MV-4-11 (cell line): ENCODE results near the gene PRRX2.
"Not testable (repeated sequence)": the region's sequence is repeated elsewhere in the genome, so short reads cannot be mapped to it uniquely, and the experiment has no call there.

Experiments used
- DNase-seq: peaks from one replicate; lab custom pipeline; 2025; lab: John Stamatoyannopoulos, UW

The PRRX2 gene

DNA sequence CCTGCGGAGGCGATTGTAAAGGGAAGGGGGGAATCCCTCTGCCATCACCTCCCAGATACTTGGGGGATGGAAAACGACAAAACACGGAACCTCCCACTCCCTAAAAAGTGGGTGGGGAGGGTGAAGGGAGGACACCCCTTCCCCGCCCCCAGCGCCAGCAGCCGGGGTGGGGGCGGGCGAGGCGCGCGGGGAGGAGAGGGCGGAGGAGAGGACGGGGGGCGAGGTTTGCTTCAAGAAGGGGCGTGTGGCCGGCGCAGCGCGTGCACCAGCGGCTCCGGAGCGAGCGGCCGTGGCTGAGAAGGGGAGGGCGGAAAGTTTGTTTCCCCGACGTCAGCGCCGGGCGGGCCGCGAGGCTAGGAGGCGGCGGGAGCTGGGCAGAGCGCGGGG lies at the start of gene PRRX2:
Gene PRRX2, plus strand, starts transcription at position 259 of the 387 bp plus-strand sequence. CDS start 221 bp downstream, outside the sequence.
- DNase-seq = no peak

DNA sequence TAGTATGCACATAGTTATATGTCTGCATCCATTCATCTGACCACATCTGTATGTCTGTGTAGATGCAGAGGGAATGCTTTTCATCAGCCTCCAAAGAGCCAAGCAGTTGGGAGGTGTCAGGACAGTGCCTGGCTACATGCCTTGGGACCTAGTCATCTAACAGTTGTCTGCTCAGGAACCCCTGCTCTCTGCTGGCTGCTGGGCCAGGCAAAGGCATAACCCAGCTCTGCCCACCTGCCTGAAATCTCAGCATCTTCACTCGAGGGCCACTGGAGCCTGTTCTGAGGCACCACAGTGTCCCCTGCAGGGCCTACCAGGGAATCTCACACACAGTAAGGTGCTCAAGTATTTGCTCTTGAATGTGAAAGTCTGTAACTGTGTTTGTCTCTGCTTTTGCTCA lies 48.3 kb upstream of the PRRX2 start:
- no peak for DNase-seq

DNA sequence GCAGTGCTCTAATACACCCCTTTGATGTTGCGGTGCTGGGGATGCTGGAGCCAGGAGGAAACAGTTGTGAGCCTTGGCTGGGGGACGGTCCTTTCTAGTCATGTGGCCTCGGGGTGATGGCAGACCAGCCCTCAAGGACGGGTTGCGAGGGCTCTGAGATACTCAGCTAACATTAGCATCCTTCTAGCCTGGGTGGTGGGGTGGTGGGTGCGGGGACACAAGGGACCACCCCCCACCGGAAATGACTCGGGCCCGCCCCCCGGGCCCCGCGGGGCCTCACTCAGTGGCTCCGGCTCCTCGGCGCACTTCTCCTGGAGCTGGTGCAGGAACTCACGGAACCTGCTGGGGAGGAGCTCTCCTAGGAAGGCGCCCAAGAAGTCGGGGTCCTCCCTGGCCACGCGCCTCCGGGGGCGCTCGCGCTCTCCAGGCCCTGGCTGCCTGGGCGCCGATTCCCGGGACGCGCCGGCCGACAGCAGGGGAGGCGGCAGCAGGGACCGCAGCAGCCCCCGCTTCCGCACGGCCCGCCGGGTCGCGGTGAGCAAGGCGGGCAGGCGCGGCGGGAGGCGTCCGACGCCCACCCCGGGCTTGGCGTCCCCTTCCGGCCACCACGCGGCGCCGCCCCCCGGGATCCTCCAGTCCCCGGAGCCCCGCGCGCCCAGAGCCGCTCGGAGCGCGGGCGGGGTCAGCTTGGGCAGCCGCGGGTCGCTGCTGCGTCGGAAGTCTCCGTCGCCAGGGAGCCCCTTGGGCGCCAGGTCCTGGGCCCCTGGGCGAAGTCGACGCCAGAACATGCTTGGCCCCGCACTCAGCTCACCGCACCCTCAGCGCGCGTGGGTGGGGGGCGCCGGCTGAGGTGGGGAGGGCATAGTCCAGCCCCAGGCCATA lies 45.4 kb upstream of the PRRX2 start:
- peak; percentile 7 for DNase-seq

DNA sequence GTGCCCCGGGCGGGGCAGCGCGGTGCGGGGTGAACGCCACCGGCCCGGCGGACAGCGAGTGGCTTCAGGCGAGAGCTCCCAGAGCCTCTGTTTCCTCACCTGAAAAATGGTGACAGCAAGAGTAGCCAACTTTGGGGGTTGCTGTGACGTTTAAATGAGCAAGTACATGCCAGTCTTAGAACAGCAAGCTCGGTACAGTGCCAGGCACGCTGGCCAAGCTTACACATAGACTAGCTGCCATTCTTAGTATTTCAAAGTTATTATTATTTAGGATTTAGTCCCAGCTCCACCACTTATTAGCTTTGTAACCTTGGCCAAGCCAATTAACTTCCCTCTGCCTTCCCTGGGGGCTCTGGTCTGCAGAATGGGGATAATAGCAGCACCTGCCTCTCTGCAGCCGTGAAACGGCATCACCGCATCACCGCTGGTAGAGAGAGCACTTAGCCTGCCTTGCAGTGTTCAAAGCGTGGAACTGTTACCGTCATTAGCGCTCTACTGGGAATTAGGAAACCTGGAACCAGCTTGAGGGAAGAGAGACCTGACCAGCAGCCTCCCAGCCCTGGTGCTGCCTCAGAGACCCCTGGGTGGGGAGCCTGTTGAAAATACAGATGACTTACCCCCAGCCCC lies 44.7 kb upstream of the PRRX2 start, which contains the start of gene C9orf50:
Gene C9orf50, minus strand, starts transcription at position 433 of the 627 bp plus-strand sequence. CDS start 527 bp downstream, outside the sequence.
- peak; percentile 4 for DNase-seq

DNA sequence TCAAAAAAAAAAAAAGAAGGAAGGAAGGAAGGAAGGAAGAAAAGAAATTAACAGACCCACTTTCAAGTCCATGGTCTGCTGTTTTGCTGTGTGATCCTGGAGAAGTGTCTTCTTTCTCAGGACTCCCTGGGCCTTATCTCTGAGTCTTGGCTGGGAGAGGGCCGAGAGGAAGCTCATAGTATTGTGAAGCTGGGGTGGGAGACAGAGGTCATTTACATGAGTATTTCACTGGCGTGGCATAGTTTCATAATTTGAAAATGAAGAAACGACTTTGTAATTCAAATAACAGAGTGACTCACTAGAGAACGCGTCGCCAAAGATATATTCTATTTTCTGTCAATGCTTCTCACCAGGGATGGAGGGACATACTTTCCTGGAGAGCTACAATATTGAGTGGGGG lies 42.1 kb upstream of the PRRX2 start:
- peak; percentile 71 for DNase-seq

DNA sequence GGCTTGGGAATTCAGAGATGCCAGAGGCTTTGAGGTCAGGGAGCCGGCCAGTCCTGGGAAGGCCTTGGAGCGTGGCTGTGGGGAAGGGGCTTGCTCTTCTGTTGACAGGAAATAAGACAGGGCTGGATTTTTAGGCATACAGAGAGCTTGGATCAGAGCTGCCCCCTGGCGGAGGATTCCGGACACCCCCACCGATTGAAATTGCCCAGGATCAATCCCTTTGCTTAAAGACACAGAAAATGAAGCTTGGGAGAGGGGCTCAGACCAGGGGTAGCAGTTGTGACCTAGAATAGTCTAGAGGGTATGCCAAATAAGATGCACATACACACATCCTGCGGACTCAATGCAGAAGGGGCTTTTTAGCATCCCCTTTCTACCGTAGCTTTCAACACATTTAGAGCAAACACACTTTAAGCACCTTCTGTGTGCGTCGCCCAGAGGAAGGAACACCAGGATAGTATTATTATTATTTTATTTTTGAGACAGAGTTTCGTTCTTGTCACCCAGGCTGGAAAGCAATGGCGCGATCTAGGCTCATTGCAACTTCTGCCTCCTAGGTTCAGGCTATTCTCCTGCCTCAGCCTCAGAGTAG lies 41.2 kb upstream of the PRRX2 start:
- DNase-seq = peak; percentile 47

DNA sequence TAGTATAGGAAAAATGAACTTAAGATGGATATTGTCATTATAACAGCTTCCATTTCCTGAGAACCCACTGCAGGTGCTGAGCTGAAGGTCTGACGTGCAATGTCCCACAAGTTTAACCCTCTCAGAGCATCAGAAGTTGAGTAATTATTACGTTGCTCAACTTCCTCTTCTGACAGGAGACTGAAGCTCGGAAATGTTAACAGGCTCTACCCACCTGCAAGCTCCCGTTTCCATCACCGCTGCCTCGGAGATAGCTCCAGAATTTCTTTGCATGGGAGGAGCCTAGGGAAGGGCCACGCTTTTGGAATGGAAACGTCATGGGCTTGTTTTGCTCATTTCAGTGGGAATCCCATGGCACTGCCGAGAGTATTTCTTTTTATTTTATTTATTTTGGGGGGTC lies 40.5 kb upstream of the PRRX2 start:
- DNase-seq = peak; percentile 93

DNA sequence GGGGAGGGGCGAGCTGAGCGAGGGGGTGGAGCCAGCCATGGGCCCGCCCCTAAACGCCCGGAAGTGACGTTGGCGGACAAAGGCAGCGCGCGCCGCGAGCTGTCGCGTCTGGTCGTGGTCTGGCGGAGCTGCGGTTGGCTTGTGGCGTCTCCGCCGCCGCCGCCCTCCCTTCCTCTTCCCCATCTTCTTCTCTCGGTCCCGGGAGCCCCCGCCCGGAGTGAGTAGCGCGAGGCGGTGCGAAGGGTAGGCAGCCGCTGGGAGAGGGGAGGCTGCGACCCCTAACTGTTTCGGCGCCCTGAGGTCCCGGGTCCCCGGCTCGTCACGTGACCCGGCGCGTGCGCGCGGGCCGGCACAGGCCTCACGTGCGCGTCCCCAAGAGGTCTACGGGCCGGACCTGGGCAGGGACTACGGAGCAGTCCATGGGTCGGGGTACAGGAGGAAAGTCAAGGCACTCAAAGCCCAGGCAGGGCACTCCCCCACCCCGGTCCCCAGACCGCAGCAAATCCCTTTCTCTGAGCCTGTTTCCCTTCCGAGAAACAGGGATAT lies 39.3 kb upstream of the PRRX2 start, which contains the start of gene NTMT1:
Gene NTMT1, plus strand, starts transcription at position 85 of the 546 bp plus-strand sequence. CDS start 6,541 bp downstream, outside the sequence.
- DNase-seq = peak; percentile 75

DNA sequence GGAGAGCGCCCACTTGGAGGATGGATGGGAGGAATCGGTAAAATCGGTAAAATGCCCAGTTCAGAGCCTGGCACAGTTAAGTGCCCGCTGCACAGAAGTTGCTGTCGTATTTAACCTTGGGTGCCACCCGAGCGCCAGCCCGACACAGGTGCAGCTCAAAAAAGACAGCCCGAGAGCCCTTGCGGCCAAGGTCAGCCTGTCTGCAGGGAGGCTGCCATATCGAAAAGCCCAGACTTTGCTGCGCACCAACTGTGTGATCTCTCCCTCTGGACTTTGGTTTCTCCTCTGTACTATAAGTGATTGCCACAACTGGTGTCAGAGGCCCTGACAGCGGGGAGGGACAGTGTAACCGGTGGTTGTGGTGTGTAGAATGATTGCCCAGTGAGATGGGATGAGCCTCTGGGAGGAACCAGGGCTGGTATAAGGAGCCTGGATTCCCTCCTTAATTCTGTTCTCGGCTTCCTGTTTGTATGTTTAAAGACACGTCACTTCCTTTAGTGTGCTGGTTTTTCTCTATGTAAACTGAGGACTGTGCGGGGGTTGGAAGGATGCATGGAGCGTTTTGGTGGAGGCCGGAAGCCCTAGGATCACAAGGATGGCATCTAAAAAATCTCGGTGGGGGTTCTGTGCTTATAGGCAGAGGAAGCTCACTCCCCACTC lies 38.7 kb upstream of the PRRX2 start:
- DNase-seq = peak; percentile 54

DNA sequence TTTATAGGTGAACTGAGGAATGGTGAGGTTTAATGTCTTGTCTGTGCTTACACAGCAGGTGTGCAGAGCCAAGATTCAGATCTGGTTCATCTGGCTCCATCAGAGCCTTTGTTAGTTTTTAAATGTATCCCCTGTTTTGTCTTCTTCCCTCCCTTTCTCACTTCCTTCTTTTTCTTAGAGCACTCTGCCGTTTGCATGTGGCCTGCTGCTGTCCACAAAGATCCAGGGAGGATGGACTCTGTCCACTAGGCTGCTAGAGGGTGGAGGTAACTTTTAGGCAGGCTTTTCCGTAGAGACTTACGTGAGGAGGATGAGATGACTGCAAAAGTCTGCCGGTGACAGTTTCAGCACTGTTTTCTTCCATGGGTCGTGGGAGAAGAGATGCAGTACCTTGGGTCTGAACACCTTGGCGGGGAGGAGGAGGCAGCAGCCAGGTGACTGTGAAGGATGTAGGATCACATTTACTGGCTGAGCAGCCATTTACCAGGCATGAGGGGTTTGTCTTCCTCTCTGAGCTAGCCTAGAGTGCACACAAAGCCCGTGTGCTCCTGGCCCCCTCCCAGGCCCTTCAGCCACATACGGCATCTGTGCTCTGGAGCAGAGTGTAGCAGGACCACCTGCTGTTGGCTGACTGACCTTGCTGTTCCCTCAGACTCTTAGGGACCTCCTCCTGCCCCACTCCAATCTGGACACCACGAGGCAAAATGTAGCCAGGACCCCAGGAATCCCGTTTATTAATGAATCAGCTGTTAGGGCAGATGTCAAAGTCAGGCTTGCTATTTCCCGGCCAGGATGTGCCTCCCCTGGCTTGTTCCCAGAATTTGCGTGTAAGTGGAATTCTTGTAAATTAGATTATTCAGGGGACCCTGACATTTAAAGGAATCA lies 37.6 kb upstream of the PRRX2 start:
- peak; percentile 25 for DNase-seq

DNA sequence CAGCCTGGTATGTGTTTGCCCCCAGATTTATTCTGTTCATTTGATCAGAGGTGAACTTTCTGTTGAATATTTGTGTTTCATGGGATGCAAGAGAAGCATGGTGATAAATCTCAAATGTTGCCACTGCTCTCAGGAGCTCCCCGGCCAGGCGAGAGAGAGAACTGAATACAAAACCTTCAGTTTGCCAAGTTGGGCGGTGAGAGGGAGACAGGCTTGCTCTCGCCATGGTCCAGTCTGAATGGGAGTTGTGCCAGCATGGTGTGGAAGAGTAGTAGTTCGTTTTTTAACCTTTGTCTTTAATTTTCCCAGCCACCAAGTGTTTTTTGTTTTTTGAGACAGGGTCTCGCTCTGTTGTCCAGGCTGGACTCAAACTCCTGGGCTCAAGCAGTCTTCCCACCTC lies 36.7 kb upstream of the PRRX2 start:
- no peak for DNase-seq

DNA sequence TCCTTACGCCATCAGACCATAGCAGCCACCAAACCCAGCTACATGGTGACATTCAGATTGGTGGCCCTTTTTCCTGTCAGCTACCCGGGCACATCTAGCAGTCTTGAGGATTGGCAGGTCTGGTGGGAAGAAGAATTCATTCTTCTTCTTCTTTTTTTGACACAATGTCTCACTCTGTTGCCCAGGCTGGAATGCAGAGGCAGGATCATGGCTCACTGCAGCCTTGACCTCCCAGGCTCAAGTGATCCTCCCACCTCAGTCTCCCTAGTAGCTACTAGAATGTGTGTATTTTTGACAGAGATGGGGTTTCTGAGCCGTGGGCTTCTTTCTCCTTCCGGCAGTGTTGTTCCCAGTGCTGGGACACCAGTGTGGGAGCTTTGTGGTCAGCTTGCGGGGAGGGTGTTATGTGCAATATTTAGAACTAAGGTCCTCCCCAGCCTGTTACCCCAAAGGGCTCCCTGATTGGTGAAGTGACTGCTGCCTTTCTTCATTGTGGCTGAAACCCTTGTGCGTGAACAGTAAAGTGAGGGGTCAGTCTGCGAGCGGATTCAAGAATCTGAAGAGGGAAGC lies 36.1 kb upstream of the PRRX2 start:
- DNase-seq = peak; percentile 42

DNA sequence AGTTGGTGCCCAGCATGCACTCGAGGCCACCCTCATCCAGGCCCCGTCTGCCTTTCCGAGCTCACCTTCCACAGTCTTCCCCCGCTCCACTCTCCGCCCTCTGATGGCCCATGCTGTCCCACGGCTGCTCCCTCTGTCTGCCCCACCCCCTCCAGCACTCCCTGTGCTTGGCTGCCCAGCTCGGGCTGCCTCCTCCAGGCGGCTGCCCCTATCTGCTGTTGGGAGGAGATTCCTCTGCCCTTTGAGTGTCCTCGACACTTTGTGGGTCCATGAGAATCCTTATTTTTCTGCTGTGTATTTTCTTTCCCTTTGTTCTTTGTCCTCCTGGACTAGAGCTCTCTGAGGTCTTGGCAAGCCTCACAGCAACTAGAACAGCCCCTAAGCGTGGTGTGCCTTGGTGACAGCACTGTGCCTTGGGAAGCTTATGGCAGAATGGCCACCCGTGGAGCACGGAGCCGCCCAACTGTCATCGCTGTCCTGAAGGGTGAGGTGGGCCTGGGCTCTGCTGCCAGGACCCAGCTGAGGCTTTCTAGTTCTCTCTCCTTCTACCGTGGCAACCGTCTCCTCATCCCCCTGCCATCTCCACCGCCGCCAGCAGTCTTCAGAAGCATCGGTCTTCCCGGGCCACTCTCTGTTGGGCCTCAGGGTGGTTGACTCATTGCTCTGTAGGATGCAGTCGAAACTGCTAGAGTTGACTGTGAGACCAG lies 34.3 kb upstream of the PRRX2 start:
- DNase-seq = peak; percentile 57

DNA sequence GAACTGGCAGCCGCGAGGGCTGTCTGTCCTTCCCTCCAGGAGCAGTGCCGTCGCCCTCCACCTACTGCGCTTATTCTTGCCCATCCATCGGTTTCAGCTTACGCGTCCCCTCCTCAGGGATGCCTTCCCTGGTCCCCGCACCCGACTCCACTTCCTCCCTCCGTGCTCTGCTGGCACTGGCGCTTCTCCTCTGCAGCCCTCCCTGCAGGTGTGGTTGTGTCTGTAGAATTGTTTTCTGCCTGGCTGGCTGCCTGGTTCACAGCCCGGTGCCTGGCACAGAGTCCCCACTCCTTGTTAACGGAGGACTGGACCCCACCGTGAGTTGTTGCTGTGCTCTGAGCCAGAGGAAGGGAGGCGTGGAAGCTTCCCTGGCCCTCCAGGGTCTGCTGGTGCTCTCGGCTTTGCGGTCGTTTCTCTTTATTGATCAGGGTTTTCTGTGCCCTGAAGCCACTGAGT lies 33.7 kb upstream of the PRRX2 start:
- DNase-seq = no peak

DNA sequence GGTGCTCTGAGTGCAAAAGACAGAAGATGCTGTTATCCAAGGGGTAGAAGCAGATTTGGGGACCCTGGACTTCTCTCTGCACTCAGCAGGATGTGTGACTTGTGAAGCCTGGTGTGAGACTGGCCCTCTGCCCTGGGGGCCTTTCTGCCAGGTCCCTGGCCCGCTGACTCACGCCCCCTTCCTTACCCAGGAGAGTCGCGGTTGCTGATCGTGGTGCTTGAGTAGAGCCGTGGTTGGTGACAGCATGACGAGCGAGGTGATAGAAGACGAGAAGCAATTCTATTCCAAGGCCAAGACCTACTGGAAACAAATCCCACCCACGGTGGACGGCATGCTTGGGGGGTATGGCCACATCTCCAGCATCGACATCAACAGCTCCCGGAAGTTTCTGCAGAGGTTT lies 33.0 kb upstream of the PRRX2 start:
- no peak for DNase-seq

DNA sequence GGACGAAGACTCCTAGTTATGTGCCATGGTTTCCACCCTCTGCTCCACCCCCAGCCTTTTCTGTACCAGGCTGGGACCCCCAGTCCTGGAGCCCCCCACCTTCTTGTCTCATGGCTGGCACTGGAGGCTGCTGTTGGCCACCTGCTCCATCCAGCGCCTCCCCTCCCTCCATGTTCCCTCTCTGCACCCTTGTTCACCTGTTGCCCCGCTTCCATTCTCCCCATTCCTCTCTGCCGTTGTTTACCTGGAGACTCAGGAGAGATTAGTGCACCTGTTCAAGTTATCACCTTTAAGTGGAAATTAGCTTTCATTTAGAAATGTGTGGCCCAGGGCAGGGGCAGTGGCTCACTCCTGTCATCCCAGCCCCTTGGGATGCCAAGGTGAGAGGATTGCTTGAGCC lies 32.2 kb upstream of the PRRX2 start:
- DNase-seq = no peak

DNA sequence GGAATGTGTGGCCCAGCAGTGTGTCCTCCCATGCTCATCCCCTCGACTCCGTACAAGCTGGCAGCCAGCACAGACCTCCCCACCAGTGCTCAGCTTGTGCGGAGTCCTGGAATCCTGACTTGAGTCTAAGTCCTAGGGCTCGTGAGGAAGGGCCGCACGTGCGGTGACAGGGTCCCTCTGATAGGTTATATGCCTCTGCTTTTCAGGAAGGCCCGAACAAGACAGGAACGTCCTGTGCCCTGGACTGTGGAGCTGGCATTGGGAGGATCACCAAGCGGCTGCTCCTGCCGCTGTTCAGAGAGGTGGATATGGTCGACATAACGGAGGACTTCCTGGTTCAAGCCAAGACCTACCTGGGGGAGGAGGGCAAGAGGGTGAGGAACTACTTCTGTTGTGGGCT lies 31.6 kb upstream of the PRRX2 start:
- DNase-seq = no peak

DNA sequence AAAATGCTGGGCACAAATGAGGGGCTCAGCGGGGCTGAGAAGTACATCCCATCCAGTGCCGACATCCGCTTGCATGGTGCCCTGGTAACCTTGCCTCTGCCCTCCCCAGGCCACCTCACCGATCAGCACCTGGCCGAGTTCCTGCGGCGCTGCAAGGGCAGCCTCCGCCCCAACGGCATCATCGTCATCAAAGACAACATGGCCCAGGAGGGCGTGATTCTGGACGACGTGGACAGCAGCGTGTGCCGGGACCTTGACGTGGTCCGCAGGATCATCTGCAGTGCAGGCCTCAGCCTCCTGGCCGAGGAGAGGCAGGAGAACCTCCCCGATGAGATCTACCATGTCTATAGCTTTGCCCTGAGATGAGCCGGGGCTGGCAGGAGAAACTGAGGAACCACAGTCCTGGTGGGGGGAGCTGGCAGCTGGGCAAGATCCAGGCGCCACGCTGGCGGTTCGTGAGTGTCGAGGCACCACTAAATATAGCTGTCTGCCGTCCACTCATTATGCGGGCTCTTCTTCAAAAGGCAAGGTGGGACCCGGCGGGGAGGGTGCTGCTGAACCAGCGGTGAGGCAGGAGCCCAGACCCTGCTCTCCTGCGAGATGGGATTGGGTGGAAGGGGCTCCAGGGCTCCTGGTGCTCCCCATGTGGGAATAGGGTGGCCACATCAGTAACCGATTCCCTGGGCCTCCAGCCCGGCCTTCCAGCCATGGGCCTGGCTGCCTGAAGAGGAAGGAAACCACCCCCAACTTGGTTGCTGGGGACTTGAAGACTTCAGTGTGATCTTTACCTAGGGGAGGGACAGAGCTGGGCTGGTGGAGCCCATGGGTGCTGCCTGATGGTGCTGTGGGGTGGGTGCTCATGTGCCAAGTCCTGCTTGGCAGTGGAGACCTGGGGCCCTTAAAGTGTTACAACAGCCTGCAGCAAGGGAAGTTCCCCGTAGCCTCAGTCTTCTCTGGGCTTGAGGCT lies 30.1 kb upstream of the PRRX2 start:
- no peak for DNase-seq

DNA sequence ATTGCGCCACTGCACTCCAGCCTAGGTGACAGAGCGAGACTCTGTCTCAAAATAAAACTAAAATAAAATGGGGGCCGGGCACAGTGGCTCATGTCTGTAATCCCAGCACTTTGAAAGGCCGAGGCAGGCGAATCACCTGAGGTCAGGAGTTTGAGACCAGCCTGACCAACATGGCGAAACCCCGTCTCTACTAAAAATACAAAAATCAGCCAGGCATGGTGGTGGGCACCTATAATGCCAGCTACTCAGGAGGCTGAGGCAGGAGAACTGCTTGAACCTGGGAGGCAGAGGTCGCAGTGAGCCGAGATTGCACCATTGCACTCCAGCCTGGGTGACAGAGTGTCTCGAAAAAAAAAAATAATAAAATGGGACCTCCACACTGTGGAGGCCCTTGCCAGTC lies 29.1 kb upstream of the PRRX2 start:
- not testable (repeated sequence) for DNase-seq
